OCI-LY1 (cell line): Measurements from ENCODE around the gene TEP1.

Experiments
- H2AFZ ChIP-seq: fragments of 200-600 bp; sonication (generic), shearing (Covaris generic); 2 replicates; pipeline ENCODE4 v1.6.0; 2014; ENCODE audit warnings: antibody characterized with exemption, mild to moderate bottlenecking, low read length
- H3F3A ChIP-seq: fragments of 200-600 bp; sonication (generic), shearing (Covaris generic); 2 replicates; pipeline ENCODE4 v1.6.0; 2014; ENCODE audit warnings: mild to moderate bottlenecking, antibody characterized with exemption, low read length, moderate library complexity; ENCODE audit not compliant: insufficient read depth
- H3K27ac ChIP-seq: fragments of 200-600 bp; sonication (generic); 2 replicates; pipeline ENCODE4 v1.5.1; 2014; ENCODE audit warnings: low read length, mixed run types, mild to moderate bottlenecking, low read depth; ENCODE audit not compliant: poor library complexity, severe bottlenecking
- H3K27me3 ChIP-seq: fragments of 200-600 bp; sonication (generic); 2 replicates; pipeline ENCODE4 v1.6.0; 2014; ENCODE audit warnings: antibody characterized with exemption, mild to moderate bottlenecking, low read length, moderate library complexity; ENCODE audit not compliant: insufficient read depth
- H3K36me3 ChIP-seq: fragments of 200-600 bp; sonication (generic); 2 replicates; pipeline ENCODE4 v1.6.1; 2014; ENCODE audit warnings: mild to moderate bottlenecking, antibody characterized with exemption, low read length, moderate library complexity, mixed read lengths; ENCODE audit not compliant: insufficient read depth
- H3K4me1 ChIP-seq: fragments of 200-600 bp; sonication (generic); 2 replicates; pipeline ENCODE4 v1.5.1; 2014; ENCODE audit warnings: mild to moderate bottlenecking, low read length, moderate library complexity; ENCODE audit not compliant: insufficient read depth, severe bottlenecking
- H3K4me2 ChIP-seq: fragments of 200-600 bp; sonication (generic), shearing (Covaris generic); 2 replicates; pipeline ENCODE4 v1.6.1; 2014; ENCODE audit warnings: low read length
- H3K4me3 ChIP-seq: fragments of 200-600 bp; sonication (generic); 2 replicates; pipeline ENCODE4 v1.5.1; 2014; ENCODE audit warnings: low read length, low read depth, mild to moderate bottlenecking, mixed read lengths; ENCODE audit not compliant: poor library complexity, severe bottlenecking
- H3K79me2 ChIP-seq: fragments of 200-600 bp; shearing (Covaris generic); 2 replicates; pipeline ENCODE4 v1.6.1; 2016; ENCODE audit warnings: mixed run types, low read length, mixed read lengths; ENCODE audit not compliant: insufficient read depth
- H3K9ac ChIP-seq: fragments of 200-600 bp; sonication (generic), shearing (Covaris generic); 2 replicates; pipeline ENCODE4 v1.6.1; 2014; ENCODE audit warnings: mild to moderate bottlenecking, low read length, mixed read lengths
- H3K9me2 ChIP-seq: fragments of 200-600 bp; sonication (generic), shearing (Covaris generic); 2 replicates; pipeline ENCODE4 v1.6.1; 2014; ENCODE audit warnings: low read depth, mild to moderate bottlenecking, low read length, mixed read lengths
- H3K9me3 ChIP-seq: fragments of 200-600 bp; shearing (Covaris generic); 2 replicates; pipeline ENCODE4 v1.6.1; 2014; ENCODE audit warnings: low read length, mixed read lengths
- H4K20me1 ChIP-seq: fragments of 200-600 bp; sonication (generic), shearing (Covaris generic); 2 replicates; pipeline ENCODE4 v1.6.0; 2016; ENCODE audit warnings: mild to moderate bottlenecking, low read length; ENCODE audit not compliant: insufficient read depth
- CTCF ChIP-seq: fragments of 200-600 bp; sonication (generic), shearing (Covaris generic); IDR thresholded peaks from 2 replicates; pipeline ENCODE4 v1.5.1; 2017; ENCODE audit warnings: mild to moderate bottlenecking, antibody characterized with exemption, low read length, moderate library complexity, mixed read lengths
- EZH2 ChIP-seq: fragments of 200-600 bp; sonication (generic), shearing (Covaris generic); IDR thresholded peaks from 2 replicates; pipeline ENCODE4 v1.8.0; 2017; ENCODE audit warnings: borderline replicate concordance, mixed run types, mild to moderate bottlenecking, antibody characterized with exemption, low read length, moderate library complexity, mixed read lengths

The TEP1 gene

GRCh38 chr14:20382526-20382925, 30.8 kb downstream of the TEP1 start:
- H3K27me3 ChIP-seq = no peaks in the 10 kb centered on the region
- peaks cover 77% of the 10 kb centered on the region for H3K36me3 ChIP-seq
- TF ChIP-seq CTCF (no peak), EZH2 (no peak)
- H3K9ac ChIP-seq = no peak overlapping the region
- H3K27ac ChIP-seq = no peak overlapping the region
- H3K4me2 ChIP-seq = no peak overlapping the region
- H3K79me2 ChIP-seq = no peaks in the 10 kb centered on the region
- H2AFZ ChIP-seq = no peak overlapping the region
- H3F3A ChIP-seq = no peaks in the 10 kb centered on the region
- H3K9me3 ChIP-seq = no peaks in the 10 kb centered on the region
- H3K4me1 ChIP-seq = no peaks in the 10 kb centered on the region
- no peaks in the 10 kb centered on the region for H4K20me1 ChIP-seq
- H3K4me3 ChIP-seq = no peak overlapping the region
- H3K9me2 ChIP-seq = no peaks in the 10 kb centered on the region

- H3K4me2 ChIP-seq = no peak overlapping the region
- no peaks in the 10 kb centered on the region for H4K20me1 ChIP-seq
- no peaks in the 10 kb centered on the region for H3K4me1 ChIP-seq
- H3K36me3 ChIP-seq = peaks cover 73% of the 10 kb centered on the region
- no peak overlapping the region for H3K4me3 ChIP-seq
- no peaks in the 10 kb centered on the region for H3K27me3 ChIP-seq
- no peaks in the 10 kb centered on the region for H3K79me2 ChIP-seq
- H3K9ac ChIP-seq = no peak overlapping the region
- H2AFZ ChIP-seq = no peak overlapping the region
- H3K9me2 ChIP-seq = no peaks in the 10 kb centered on the region
- H3K27ac ChIP-seq = no peak overlapping the region
- H3K9me3 ChIP-seq = no peaks in the 10 kb centered on the region
- H3F3A ChIP-seq = no peaks in the 10 kb centered on the region
- TF ChIP-seq EZH2 (no peak), CTCF (no peak)
Observed at GRCh38 chr14:20381341-20381740, 32.0 kb downstream of the TEP1 start.

- peaks cover 73% of the 10 kb centered on the region for H3K36me3 ChIP-seq
- TF ChIP-seq EZH2 = no peak
- no peak for TF ChIP-seq CTCF
- no peaks in the 10 kb centered on the region for H3K27me3 ChIP-seq
- H3F3A ChIP-seq = no peaks in the 10 kb centered on the region
- H2AFZ ChIP-seq = no peak overlapping the region
- no peak overlapping the region for H3K27ac ChIP-seq
- no peak overlapping the region for H3K4me2 ChIP-seq
- no peaks in the 10 kb centered on the region for H3K9me2 ChIP-seq
- no peak overlapping the region for H3K9ac ChIP-seq
- H3K4me3 ChIP-seq = no peak overlapping the region
- H4K20me1 ChIP-seq = no peaks in the 10 kb centered on the region
- H3K9me3 ChIP-seq = no peaks in the 10 kb centered on the region
- no peaks in the 10 kb centered on the region for H3K4me1 ChIP-seq
- H3K79me2 ChIP-seq = no peaks in the 10 kb centered on the region
Observed at GRCh38 chr14:20380681-20381080, 32.6 kb downstream of the TEP1 start.
